GM18526 (cell line): ENCODE results near the gene MAP2K6.

ENCODE experiments used
- POLR2A ChIP-seq: IDR thresholded peaks from 3 replicates; pipeline ENCODE4 v1.6.1; 2011; ENCODE audit not compliant: insufficient read length; ENCODE audit errors: extremely low read depth

MAP2K6 gene

GRCh38 chr17:69590671-69591070 is 176.2 kb downstream of the MAP2K6 start:
- TF ChIP-seq POLR2A = no peak

- TF ChIP-seq POLR2A = no peak
Measured at GRCh38 chr17:69592692-69593350, 178.3 kb downstream of the MAP2K6 start.

GRCh38 chr17:69593351-69593715 is 178.8 kb downstream of the MAP2K6 start:
- TF ChIP-seq POLR2A = no peak

- no peak for TF ChIP-seq POLR2A
Measured at GRCh38 chr17:69593716-69594115, 179.2 kb downstream of the MAP2K6 start.

- TF ChIP-seq POLR2A = no peak
Measured at GRCh38 chr17:69594641-69595040, 180.1 kb downstream of the MAP2K6 start.

GRCh38 chr17:69596141-69596540 is 181.6 kb downstream of the MAP2K6 start:
- TF ChIP-seq POLR2A = no peak

GRCh38 chr17:69597898-69598692 is 183.6 kb downstream of the MAP2K6 start:
- TF ChIP-seq POLR2A = no peak

- TF ChIP-seq POLR2A = no peak
Measured at GRCh38 chr17:69602972-69603371, 188.5 kb downstream of the MAP2K6 start.
